Peyer's patch (tissue), 4 donors: Measurements from ENCODE around the gene FAM174C. TPM values are rescaled to one million over a fixed set of nuclear protein-coding genes. Genes with fewer than 3 reads are reported as not detected.

Experiments
- DNase-seq, 3 donors: peaks; one replicate each; pipeline ENCODE4 v3.0.0-alpha.2; 2017 to 2019
- H3K27ac ChIP-seq, 4 donors: fragments of 200-600 bp; sonication (generic); one replicate each; pipeline ENCODE4 v1.5.1; 2016 to 2019
- H3K27me3 ChIP-seq, 2 donors: fragments of 200-600 bp; sonication (generic); one replicate each; pipeline ENCODE4 v1.5.1; 2019
- H3K36me3 ChIP-seq, 3 donors: fragments of 200-600 bp; sonication (generic); one replicate each; pipeline ENCODE4 v1.5.1; 2016 to 2019
- H3K4me1 ChIP-seq, 4 donors: fragments of 200-600 bp; sonication (generic); one replicate each; pipeline ENCODE4 v1.5.1; 2016 to 2019
- H3K4me3 ChIP-seq, 4 donors: fragments of 200-600 bp; sonication (generic); 1 replicate in 3 of 4; 2 replicates in 1 of 4; pipeline ENCODE4 v1.5.1; 2016 to 2019; ENCODE audit warnings: mild to moderate bottlenecking in 1 of 4
- H3K9me3 ChIP-seq, 4 donors: fragments of 200-600 bp; sonication (generic); one replicate each; pipeline ENCODE4 v1.5.1; 2016 to 2019; ENCODE audit warnings: mild to moderate bottlenecking in 1 of 4
- POLR2A ChIP-seq, 2 donors: fragments of 450-650 bp; IDR thresholded peaks; one replicate each; pipeline ENCODE4 v1.5.1; 2017; ENCODE audit warnings: antibody characterized with exemption in 2 of 2, mild to moderate bottlenecking in 2 of 2, moderate library complexity in 2 of 2
- total RNA-seq, 4 donors: library from RNA; depleted of rRNA; stranded (reverse); fragments of >200 nt; gene quantifications; one replicate each; pipeline ENCODE4 v1.1.0, GENCODE V29; 2016
- TF ChIP-seq, protein P1 (sequence below), 6 experiments: fragments of 450-650 bp in 4 of 6; fragments of 200-600 bp in 2 of 6; sonication (generic) in 1 of 6; IDR thresholded peaks; one replicate each; pipeline ENCODE4 v1.5.1; 2017 to 2019; ENCODE audit warnings: antibody characterized with exemption in 6 of 6, mild to moderate bottlenecking in 3 of 6, moderate library complexity in 1 of 6

Gene FAM174C
- total RNA-seq, result 10 to 100 TPM; 39.6 to 87.7 (median 80.0) TPM

DNA sequence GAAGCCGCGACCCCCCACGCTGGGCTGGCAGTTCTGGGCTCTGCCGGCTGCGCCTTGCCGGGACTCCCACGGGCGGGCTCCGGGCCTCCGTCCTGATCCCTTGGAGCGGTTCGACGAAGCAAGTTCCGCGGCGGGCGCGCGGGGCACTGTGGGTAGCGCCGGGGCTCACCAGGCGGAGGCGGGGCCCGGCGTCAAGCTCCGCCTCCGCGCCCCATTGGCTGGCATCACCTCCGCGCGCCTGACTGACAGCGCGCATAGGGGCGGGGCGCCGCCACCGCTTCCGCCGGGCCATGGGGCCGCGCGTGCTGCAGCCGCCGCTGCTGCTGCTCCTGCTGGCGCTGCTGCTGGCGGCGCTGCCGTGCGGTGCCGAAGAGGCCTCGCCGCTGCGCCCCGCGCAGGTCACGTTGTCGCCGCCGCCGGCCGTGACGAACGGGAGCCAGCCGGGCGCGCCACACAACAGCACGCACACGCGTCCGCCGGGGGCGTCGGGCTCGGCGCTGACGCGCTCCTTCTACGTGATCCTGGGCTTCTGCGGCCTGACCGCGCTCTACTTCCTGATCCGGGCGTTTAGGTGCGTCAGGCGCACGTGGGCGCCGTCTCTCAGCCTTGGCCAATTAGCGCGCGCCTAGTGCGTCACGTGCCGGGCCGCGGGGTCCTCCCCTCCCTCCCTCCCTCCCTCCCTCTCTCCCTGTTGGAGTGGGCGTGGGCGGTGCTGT, at the start of gene FAM174C:
TSS of gene FAM174C (plus strand) at position 271 of the 716 bp plus-strand sequence. CDS start at position 291, 20 bp downstream.
- Histone ChIP-seq H3K27ac (peak within 1 kb of the TSS; percentile 95 to 100 (median 98)), H3K27me3 (no peaks in the 10 kb centered on the region), H3K9me3 (no peaks in the 10 kb centered on the region), H3K36me3 (peaks cover 0 to 54% (median 0%) of the 10 kb centered on the region in 3 donors), H3K4me1 (peaks cover 0 to 66% (median 42%) of the 10 kb centered on the region in 4 donors), H3K4me3 (peak within 1 kb of the TSS; percentile 64 to 90 (median 87))
- TF ChIP-seq, protein P1, sequence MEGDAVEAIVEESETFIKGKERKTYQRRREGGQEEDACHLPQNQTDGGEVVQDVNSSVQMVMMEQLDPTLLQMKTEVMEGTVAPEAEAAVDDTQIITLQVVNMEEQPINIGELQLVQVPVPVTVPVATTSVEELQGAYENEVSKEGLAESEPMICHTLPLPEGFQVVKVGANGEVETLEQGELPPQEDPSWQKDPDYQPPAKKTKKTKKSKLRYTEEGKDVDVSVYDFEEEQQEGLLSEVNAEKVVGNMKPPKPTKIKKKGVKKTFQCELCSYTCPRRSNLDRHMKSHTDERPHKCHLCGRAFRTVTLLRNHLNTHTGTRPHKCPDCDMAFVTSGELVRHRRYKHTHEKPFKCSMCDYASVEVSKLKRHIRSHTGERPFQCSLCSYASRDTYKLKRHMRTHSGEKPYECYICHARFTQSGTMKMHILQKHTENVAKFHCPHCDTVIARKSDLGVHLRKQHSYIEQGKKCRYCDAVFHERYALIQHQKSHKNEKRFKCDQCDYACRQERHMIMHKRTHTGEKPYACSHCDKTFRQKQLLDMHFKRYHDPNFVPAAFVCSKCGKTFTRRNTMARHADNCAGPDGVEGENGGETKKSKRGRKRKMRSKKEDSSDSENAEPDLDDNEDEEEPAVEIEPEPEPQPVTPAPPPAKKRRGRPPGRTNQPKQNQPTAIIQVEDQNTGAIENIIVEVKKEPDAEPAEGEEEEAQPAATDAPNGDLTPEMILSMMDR (IDR thresholded peaks at IDR 0.05), result peak in 1 of 6 experiments; percentile 28
- peak in 1 of 2 donors; percentile 93 for TF ChIP-seq POLR2A (IDR thresholded peaks at IDR 0.05)
- peak; percentile 97 to 98 (median 98) for DNase-seq

DNA sequence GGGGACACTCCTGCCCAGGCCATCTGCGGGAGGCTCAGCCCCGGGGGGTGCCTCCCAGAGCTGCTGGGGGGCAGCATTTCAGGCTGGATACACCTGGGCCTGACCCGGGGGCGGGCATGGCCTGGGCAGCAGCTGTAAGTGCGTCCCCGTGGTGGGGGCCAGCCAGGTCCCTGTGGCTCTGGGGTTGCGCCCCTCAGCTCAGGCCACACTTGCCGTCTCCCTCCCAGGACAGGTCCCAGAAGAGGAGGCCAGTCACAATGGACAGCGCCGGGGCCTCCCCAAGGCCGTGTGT, 49.2 kb upstream of the FAM174C start:
- Histone ChIP-seq H3K9me3 (no peaks in the 10 kb centered on the region), H3K27me3 (no peaks in the 10 kb centered on the region), H3K4me3 (no peak overlapping the region), H3K27ac (no peak overlapping the region), H3K4me1 (no peaks in the 10 kb centered on the region), H3K36me3 (peaks cover 0 to 68% (median 0%) of the 10 kb centered on the region in 3 donors)
- no peak for DNase-seq
- TF ChIP-seq POLR2A (IDR thresholded peaks at IDR 0.05), result no peak
- TF ChIP-seq, protein P1 (IDR thresholded peaks at IDR 0.05), result no peak

DNA sequence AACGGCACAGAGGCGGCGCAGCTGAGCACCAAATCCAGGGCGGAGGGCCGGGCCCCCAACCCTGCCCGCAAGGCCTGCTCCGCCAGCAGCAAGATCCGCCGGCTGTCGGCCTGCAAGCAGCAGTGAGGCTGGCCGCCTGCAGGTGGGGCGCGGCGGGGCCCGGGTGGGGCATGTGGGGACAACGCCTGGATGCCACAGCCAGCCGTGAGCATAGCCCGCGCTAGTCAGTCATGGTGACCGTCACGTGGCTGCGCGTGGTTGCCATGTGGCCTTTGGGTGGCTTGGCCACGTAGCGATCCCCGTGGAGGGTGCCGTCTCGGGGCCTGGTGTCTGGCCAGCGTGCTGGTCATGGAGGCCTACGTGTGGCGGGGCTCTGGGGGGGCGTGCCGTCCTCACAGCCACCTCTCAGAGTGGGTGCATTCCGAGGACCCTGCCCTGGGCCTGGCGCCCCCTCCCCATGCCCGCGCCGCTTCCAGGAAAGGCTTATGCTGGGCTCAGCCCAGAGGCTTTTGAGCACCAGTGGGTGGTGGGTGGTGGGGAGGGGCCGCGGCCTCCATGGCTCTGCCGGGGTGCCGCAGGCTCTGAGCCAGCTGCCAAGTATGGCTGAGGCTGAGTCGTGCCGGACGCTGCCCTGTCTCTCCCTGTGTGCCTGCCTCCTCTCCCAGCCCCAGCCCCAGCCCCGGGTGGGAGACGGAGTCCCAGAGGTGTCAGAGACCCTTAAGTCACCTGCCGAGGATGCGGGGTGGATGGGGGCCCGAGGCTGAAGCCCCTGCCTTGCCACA, 48.6 kb upstream of the FAM174C start:
- H3K27ac ChIP-seq, result no peak overlapping the region
- TF ChIP-seq, protein P1 (IDR thresholded peaks at IDR 0.05), result no peak
- no peak for TF ChIP-seq POLR2A (IDR thresholded peaks at IDR 0.05)
- peaks cover 0 to 63% (median 0%) of the 10 kb centered on the region in 3 donors for H3K36me3 ChIP-seq
- no peak overlapping the region for H3K4me3 ChIP-seq
- no peak for DNase-seq
- H3K4me1 ChIP-seq, result no peaks in the 10 kb centered on the region
- H3K9me3 ChIP-seq, result no peaks in the 10 kb centered on the region
- no peaks in the 10 kb centered on the region for H3K27me3 ChIP-seq

DNA sequence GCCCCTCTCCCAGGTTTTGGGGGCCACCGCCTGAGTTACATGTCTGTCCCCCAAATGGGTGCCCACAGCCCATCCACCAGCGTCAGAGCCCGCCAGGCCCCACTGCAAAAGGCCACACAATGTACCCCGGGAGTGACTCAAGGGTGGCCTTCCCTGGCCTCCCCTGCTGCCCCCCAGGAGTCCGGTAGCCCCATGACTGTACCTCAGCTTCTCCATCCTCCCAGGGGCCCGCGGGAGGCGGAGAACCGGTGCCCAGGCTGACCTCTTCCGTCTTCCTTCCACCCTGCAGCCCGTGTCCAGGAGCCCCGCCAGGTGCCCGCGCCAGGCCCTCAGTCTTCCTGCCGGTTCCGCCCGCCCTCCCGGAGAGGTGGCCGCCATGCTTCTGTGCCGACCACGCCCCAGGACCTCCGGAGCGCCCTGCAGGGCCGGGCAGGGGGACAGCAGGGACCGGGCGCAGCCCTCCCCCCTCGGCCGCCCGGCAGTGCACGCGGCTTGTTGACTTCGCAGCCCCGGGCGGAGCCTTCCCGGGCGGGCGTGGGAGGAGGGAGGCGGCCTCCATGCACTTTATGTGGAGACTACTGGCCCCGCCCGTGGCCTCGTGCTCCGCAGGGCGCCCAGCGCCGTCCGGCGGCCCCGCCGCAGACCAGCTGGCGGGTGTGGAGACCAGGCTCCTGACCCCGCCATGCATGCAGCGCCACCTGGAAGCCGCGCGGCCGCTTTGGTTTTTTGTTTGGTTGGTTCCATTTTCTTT, 47.9 kb upstream of the FAM174C start:
- no peak overlapping the region for H3K27ac ChIP-seq
- peaks cover 0 to 5% (median 0%) of the 10 kb centered on the region in 4 donors for H3K4me1 ChIP-seq
- no peak overlapping the region for H3K4me3 ChIP-seq
- no peaks in the 10 kb centered on the region for H3K27me3 ChIP-seq
- no peaks in the 10 kb centered on the region for H3K9me3 ChIP-seq
- peaks cover 0 to 55% (median 0%) of the 10 kb centered on the region in 3 donors for H3K36me3 ChIP-seq
- DNase-seq, result no peak
- no peak for TF ChIP-seq POLR2A (IDR thresholded peaks at IDR 0.05)
- TF ChIP-seq, protein P1 (IDR thresholded peaks at IDR 0.05), result no peak

DNA sequence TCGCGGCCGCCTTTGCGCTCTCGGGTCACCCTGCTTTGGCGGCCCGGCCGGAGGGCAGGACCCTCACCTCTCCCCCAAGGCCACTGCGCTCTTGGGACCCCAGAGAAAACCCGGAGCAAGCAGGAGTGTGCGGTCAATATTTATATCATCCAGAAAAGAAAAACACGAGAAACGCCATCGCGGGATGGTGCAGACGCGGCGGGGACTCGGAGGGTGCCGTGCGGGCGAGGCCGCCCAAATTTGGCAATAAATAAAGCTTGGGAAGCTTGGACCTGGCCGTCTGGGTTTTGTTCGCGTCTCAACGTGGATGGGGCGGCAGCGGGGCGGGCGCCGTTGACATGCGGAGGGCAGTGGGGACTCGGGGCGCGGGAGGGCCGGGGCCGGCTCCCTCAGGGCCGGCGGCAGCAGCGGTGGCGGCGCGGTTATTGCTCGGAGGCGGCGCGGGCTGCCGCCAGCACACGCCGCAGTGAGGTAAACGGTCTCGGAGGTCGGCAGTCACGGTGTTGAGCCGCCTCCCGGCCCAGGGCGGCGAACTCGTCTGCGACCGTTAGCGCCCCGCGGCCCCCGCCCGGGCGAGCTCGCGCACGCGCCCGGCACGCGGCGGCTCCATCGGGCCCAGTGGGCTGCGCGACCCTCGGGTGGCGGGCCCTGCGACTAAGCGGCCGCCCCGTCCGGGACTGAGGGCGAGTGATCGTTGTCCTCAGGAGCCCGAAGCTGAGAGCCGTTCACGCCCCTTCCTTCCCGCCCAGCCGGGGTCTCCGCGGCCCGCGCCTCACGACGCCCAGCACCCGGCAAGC, 47.0 kb upstream of the FAM174C start:
- H3K4me1 ChIP-seq, result peaks cover 0 to 14% (median 0%) of the 10 kb centered on the region in 4 donors
- peaks cover 0 to 46% (median 0%) of the 10 kb centered on the region in 3 donors for H3K36me3 ChIP-seq
- no peak overlapping the region for H3K27ac ChIP-seq
- H3K27me3 ChIP-seq, result no peaks in the 10 kb centered on the region
- TF ChIP-seq POLR2A (IDR thresholded peaks at IDR 0.05), result no peak
- TF ChIP-seq, protein P1 (IDR thresholded peaks at IDR 0.05), result no peak
- H3K4me3 ChIP-seq, result no peak overlapping the region
- no peak for DNase-seq
- no peaks in the 10 kb centered on the region for H3K9me3 ChIP-seq
